H1 (cell line): ENCODE measurements around the gene MS4A18. TPM values are rescaled to one million over a fixed set of nuclear protein-coding genes. Genes with fewer than 3 reads are reported as not detected.
"Not testable (repeated sequence)": the region's sequence is repeated elsewhere in the genome, so short reads cannot be mapped to it uniquely, and the experiment has no call there.

Experiments
- CTCF ChIA-PET: fragments of 300-600 bp; sonication (Branson Sonifier 250); formaldehyde crosslinking; loops from one replicate; lab custom pipeline; 2021; ENCODE audit not compliant: partially characterized antibody; lab: Charles Lee
- POLR2A ChIA-PET: fragments of 300-600 bp; sonication (Branson Sonifier 250); formaldehyde crosslinking; loops from one replicate; lab custom pipeline; 2021; ENCODE audit warnings: inconsistent platforms; ENCODE audit not compliant: partially characterized antibody; lab: Charles Lee
- DNase-seq, 2 experiments: peaks; one replicate each; pipeline versions ENCODE4 v3.0.0 to v3.0.0-alpha.2; 2010 to 2022; ENCODE audit warnings: low spot score in 2 of 2, low read depth in 1 of 2, mixed read lengths in 1 of 2
- FAIRE-seq: peaks from 2 replicates; lab custom pipeline; 2011; peaks lifted over from hg19 to GRCh38; lab: Jason Lieb, UNC
- H2AFZ ChIP-seq: 2 replicates; pipeline ENCODE4 v1.8.1; 2012; ENCODE audit warnings: low read length, inconsistent platforms
- H2AK5ac ChIP-seq: 2 replicates; pipeline ENCODE4 v1.6.1; 2013; ENCODE audit warnings: low read depth, low read length
- H2BK120ac ChIP-seq: replicated peaks from 2 replicates; pipeline ENCODE3; 2013; ENCODE audit warnings: low read depth, low read length, inconsistent platforms
- H2BK12ac ChIP-seq: 2 replicates; pipeline ENCODE4 v1.6.1; 2013; ENCODE audit warnings: low read depth, low read length
- H2BK15ac ChIP-seq: 2 replicates; pipeline ENCODE4 v1.6.1; 2013; ENCODE audit warnings: low read length
- H2BK20ac ChIP-seq: 2 replicates; pipeline ENCODE4 v1.6.1; 2013; ENCODE audit warnings: low read length
- H2BK5ac ChIP-seq: 2 replicates; pipeline ENCODE4 v1.6.1; 2013; ENCODE audit warnings: low read depth, low read length
- H3K14ac ChIP-seq: 2 replicates; pipeline ENCODE4 v1.6.1; 2013; ENCODE audit warnings: inconsistent platforms; ENCODE audit not compliant: insufficient read length
- H3K18ac ChIP-seq: 2 replicates; pipeline ENCODE4 v1.6.1; 2013; ENCODE audit warnings: low read length; ENCODE audit errors: extremely low read depth
- H3K23ac ChIP-seq: 2 replicates; pipeline ENCODE4 v1.6.1; 2013; ENCODE audit warnings: inconsistent platforms; ENCODE audit not compliant: insufficient read length
- H3K23me2 ChIP-seq: 2 replicates; pipeline ENCODE4 v1.6.1; 2013; ENCODE audit warnings: low read depth, low read length
- H3K27ac ChIP-seq: 2 replicates; pipeline ENCODE4 v1.6.1; 2011; ENCODE audit warnings: low read depth, low read length, inconsistent platforms
- H3K27me3 ChIP-seq, 4 experiments: replicated peaks in 1 of 4; 1 replicate in 1 of 4; 2 replicates in 3 of 4; pipeline versions ENCODE4 v1.6.1 to v1.8.1; 2011 to 2013; ENCODE audit warnings: low read length in 3 of 4, mild to moderate bottlenecking in 3 of 4, inconsistent platforms in 2 of 4, mixed read lengths in 2 of 4, moderate library complexity in 1 of 4; ENCODE audit not compliant: control insufficient read depth in 3 of 4, insufficient read depth in 3 of 4; ENCODE audit errors: extremely low read depth in 1 of 4
- H3K36me3 ChIP-seq, 4 experiments: 2 replicates each; pipeline versions ENCODE4 v1.6.1 to v1.8.1; 2011 to 2013; ENCODE audit warnings: mild to moderate bottlenecking in 4 of 4, low read length in 3 of 4, moderate library complexity in 2 of 4, control low read depth in 1 of 4, inconsistent platforms in 1 of 4; ENCODE audit not compliant: insufficient read depth in 4 of 4, control insufficient read depth in 2 of 4
- H3K4ac ChIP-seq: replicated peaks from 2 replicates; pipeline ENCODE3; 2013; ENCODE audit warnings: low read length, low read depth, mixed read lengths, inconsistent platforms; ENCODE audit not compliant: insufficient read length
- H3K4me1 ChIP-seq, 4 experiments: replicated peaks in 1 of 4; 1 replicate in 1 of 4; 2 replicates in 3 of 4; pipeline versions ENCODE4 v1.6.1 to v1.8.1; 2011 to 2013; ENCODE audit warnings: low read length in 3 of 4, inconsistent platforms in 2 of 4, mixed read lengths in 1 of 4; ENCODE audit not compliant: insufficient read depth in 4 of 4, control insufficient read depth in 3 of 4
- H3K4me2 ChIP-seq, 2 experiments: 2 replicates each; pipeline versions ENCODE4 v1.6.1 to v1.8.1; 2011 to 2013; ENCODE audit warnings: low read depth in 2 of 2, low read length in 2 of 2, control low read depth in 1 of 2, inconsistent platforms in 1 of 2, mild to moderate bottlenecking in 1 of 2; ENCODE audit not compliant: insufficient read depth in 1 of 2
- H3K4me3 ChIP-seq, 4 experiments: fragments of 200-600, 300-600 bp in 1 of 4; sonication (generic), shearing (Covaris generic), sonication (Bioruptor Twin) in 1 of 4; 2 replicates each; pipeline versions ENCODE4 v1.5.1 to v1.8.1; 2011 to 2016; ENCODE audit warnings: low read length in 4 of 4, low read depth in 3 of 4, control low read depth in 2 of 4, inconsistent platforms in 2 of 4, mild to moderate bottlenecking in 2 of 4, mixed read lengths in 1 of 4, moderate library complexity in 1 of 4; ENCODE audit not compliant: insufficient read depth in 2 of 4; ENCODE audit errors: extremely low read depth in 1 of 4
- H3K56ac ChIP-seq: replicated peaks from 2 replicates; pipeline ENCODE3; 2013; ENCODE audit warnings: low read depth, mild to moderate bottlenecking, mixed read lengths, low read length, inconsistent platforms; ENCODE audit not compliant: insufficient read length
- H3K79me1 ChIP-seq: 2 replicates; pipeline ENCODE4 v1.6.1; 2013; ENCODE audit warnings: low read depth, low read length, control low read depth
- H3K79me2 ChIP-seq, 2 experiments: 2 replicates each; pipeline versions ENCODE4 v1.6.1 to v1.8.1; 2012 to 2013; ENCODE audit warnings: low read length in 2 of 2, mild to moderate bottlenecking in 2 of 2, inconsistent platforms in 1 of 2; ENCODE audit not compliant: insufficient read depth in 2 of 2, control insufficient read depth in 1 of 2
- H3K9ac ChIP-seq, 4 experiments: replicated peaks in 1 of 4; 1 replicate in 1 of 4; 2 replicates in 3 of 4; pipeline versions ENCODE4 v1.6.1 to v1.8.1; 2011 to 2013; ENCODE audit warnings: low read depth in 3 of 4, low read length in 3 of 4, control low read depth in 2 of 4, mild to moderate bottlenecking in 2 of 4, moderate library complexity in 2 of 4, inconsistent platforms in 1 of 4; ENCODE audit errors: extremely low read depth in 1 of 4
- H3K9me3 ChIP-seq, 2 experiments: 2 replicates each; pipeline versions ENCODE4 v1.6.1 to v1.8.1; 2012 to 2013; ENCODE audit warnings: mild to moderate bottlenecking in 2 of 2, moderate library complexity in 2 of 2, control low read depth in 1 of 2, inconsistent platforms in 1 of 2, low read depth in 1 of 2, low read length in 1 of 2, mixed read lengths in 1 of 2; ENCODE audit not compliant: insufficient read depth in 2 of 2
- H4K20me1 ChIP-seq, 2 experiments: replicated peaks in 1 of 2; 2 replicates each; pipeline versions ENCODE3 to v1.8.1; 2011 to 2013; ENCODE audit warnings: inconsistent platforms in 2 of 2, low read length in 2 of 2, mild to moderate bottlenecking in 1 of 2; ENCODE audit not compliant: insufficient read depth in 2 of 2, control insufficient read depth in 1 of 2
- H4K5ac ChIP-seq: 2 replicates; pipeline ENCODE4 v1.6.1; 2013; ENCODE audit warnings: low read length, low read depth, mixed read lengths, inconsistent platforms; ENCODE audit not compliant: insufficient read length
- H4K8ac ChIP-seq: 2 replicates; pipeline ENCODE4 v1.8.0; 2013; ENCODE audit warnings: mild to moderate bottlenecking, moderate library complexity, low read length, inconsistent platforms; ENCODE audit not compliant: insufficient read depth; ENCODE audit errors: extremely low read depth
- H4K91ac ChIP-seq: replicated peaks from 2 replicates; pipeline ENCODE3; 2013; ENCODE audit warnings: low read length, mixed read lengths, inconsistent platforms; ENCODE audit not compliant: insufficient read length
- CTBP2 ChIP-seq: IDR thresholded peaks from 2 replicates; pipeline ENCODE4 v1.7.0; 2011; ENCODE audit warnings: borderline replicate concordance, mild to moderate bottlenecking, moderate library complexity, mixed read lengths, low read length; ENCODE audit not compliant: insufficient read depth, insufficient read length
- EGR1 ChIP-seq: IDR thresholded peaks from 2 replicates; pipeline ENCODE4 v1.6.1; 2011; ENCODE audit warnings: low read depth, low read length, borderline replicate concordance
- MAX ChIP-seq: IDR thresholded peaks from 2 replicates; pipeline ENCODE4 v1.6.1; 2012; ENCODE audit warnings: inconsistent platforms
- NANOG ChIP-seq: IDR thresholded peaks from 2 replicates; pipeline ENCODE4 v1.6.1; 2011; ENCODE audit warnings: low read length, low read depth, mild to moderate bottlenecking, inconsistent platforms; ENCODE audit not compliant: insufficient read depth, poor library complexity, severe bottlenecking
- POU5F1 ChIP-seq: IDR thresholded peaks from 2 replicates; pipeline ENCODE4 v1.6.1; 2011; ENCODE audit warnings: low read depth, mild to moderate bottlenecking, low read length, moderate library complexity
- SIN3A ChIP-seq, 2 experiments: IDR thresholded peaks in 1 of 2; conservative IDR thresholded peaks in 1 of 2; 2 replicates each; pipeline ENCODE4 v1.6.1; 2011 to 2012; ENCODE audit warnings: low read length in 2 of 2, improper control_type of control experiment in 1 of 2, low read depth in 1 of 2, mild to moderate bottlenecking in 1 of 2
- TEAD4 ChIP-seq: IDR thresholded peaks from 2 replicates; pipeline ENCODE4 v1.6.1; 2012; ENCODE audit warnings: low read depth, low read length, inconsistent platforms, mixed read lengths
- WGBS, 2 experiments: shearing (Covaris generic) in 1 of 2; methylation state at CpG; one replicate each; pipeline versions ENCODE4 v1.1.6 to v1.1.7; 2013 to 2015; ENCODE audit warnings: low lambda C conversion rate in 2 of 2, mixed read lengths in 2 of 2, inconsistent platforms in 1 of 2, low coverage in 1 of 2, missing lambda C conversion rate in 1 of 2; ENCODE audit not compliant: insufficient replicate concordance in 2 of 2, insufficient coverage in 1 of 2, insufficient read length in 1 of 2; ENCODE audit errors: extremely low coverage in 1 of 2, missing lambda C conversion rate in 1 of 2; 5-methylcytosine and 5-hydroxymethylcytosine counted together
- polyA plus RNA-seq, 7 experiments: library from polyadenylated mRNA; depleted of rRNA in 3 of 7; stranded (reverse) in 5 of 7; unstranded in 2 of 7; fragments of >200 nt in 5 of 7; fragments of 200-250 nt in 2 of 7; gene quantifications; 1 replicate in 5 of 7; 2 replicates in 1 of 7; 4 replicates in 1 of 7; pipeline versions ENCODE4 v1.2.1 to v1.2.3, GENCODE V29; 2011 to 2013; ENCODE audit warnings: missing spikeins in 2 of 7, mixed read lengths in 2 of 7
- total RNA-seq: library from RNA; stranded (reverse); fragmentation: NEBNext Ultra II Directional; extraction: Animal tissue kit (Norgen Biotek cat#: 25700); gene quantifications from 2 replicates; pipeline ENCODE4 v1.2.1, GENCODE V29; 2021

Gene MS4A18
- total and polyA plus RNA-seq, 2 of the 8 experiments (the other 6 are each of a cell fraction or from before 2014, with no cell fraction given): not detected

- TF ChIP-seq SIN3A (conservative IDR thresholded peaks at IDR 0.05 in 1 of 2, IDR thresholded peaks at IDR 0.05 in 1 of 2; ENCODE audit: low read depth in 1 of 2, low read length in 2 of 2) (no peak), EGR1 (no peak), POU5F1 (no peak), NANOG (no peak), CTBP2 (no peak), TEAD4 (no peak), MAX (no peak)
Measured at GRCh38 chr11:60724420-60724819, at the start of gene MS4A18 (continued).

GRCh38 chr11:60678231-60678630 lies 46.3 kb upstream of the MS4A18 start:
- FAIRE-seq, H3K79me1 ChIP-seq, H3K18ac ChIP-seq, H2BK120ac ChIP-seq, H3K14ac ChIP-seq, H3K23me2 ChIP-seq, H3K27ac ChIP-seq, H3K9ac ChIP-seq, H2AK5ac ChIP-seq, DNase-seq, H2BK5ac ChIP-seq, H2BK12ac ChIP-seq, CTCF ChIA-PET, POLR2A ChIA-PET, H3K4ac ChIP-seq, H2AFZ ChIP-seq, H3K56ac ChIP-seq, H3K79me2 ChIP-seq, H3K4me2 ChIP-seq, H4K20me1 ChIP-seq, H4K91ac ChIP-seq, H3K23ac ChIP-seq, H3K27me3 ChIP-seq, H3K4me3 ChIP-seq, H2BK15ac ChIP-seq, H4K5ac ChIP-seq, H3K4me1 ChIP-seq, H2BK20ac ChIP-seq, H3K36me3 ChIP-seq, H4K8ac ChIP-seq: not testable (repeated sequence)
- 87% methylated on average over 2 of the region's 2 CpGs; no CpG with 5 or more reads in 1 of the 2 experiments for WGBS, 2 experiments
- H3K9me3 ChIP-seq: peaks cover 28 to 40% of the 10 kb centered on the region in 2 experiments
